ENCODE results near the gene ULK4. TPM values are rescaled to one million over a fixed set of nuclear protein-coding genes. Genes with fewer than 3 reads are reported as not detected.
"Not testable (repeated sequence)": the region's sequence is repeated elsewhere in the genome, so short reads cannot be mapped to it uniquely, and the experiment has no call there.

The ULK4 gene
- total RNA-seq, 1 donor from 2014 or later, result 13.3 TPM

DNA sequence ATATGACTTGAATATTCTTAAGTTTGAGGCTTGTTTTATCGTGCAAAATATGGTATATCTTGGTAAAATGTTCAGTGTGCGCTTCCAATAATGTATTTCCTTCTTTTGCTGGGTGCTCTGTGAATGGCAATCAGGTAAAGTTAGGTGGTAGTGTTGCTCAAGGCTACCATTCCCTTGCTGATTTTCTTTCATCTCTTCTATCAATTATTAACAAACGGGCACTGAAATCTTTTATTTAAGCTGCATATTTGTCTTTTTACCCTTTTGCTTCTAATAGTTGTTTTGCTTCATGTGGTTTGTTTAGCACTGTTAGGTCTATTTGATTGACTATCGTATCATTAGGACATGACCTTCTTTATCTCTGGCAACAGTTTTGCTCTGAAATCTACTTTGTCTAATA is 520.3 kb downstream of the ULK4 start:
- ATAC-seq (no peak), DNase-seq (ENCODE audit: low spot score) (no peak)
- intact Hi-C loops (cut with DNase I), result no loop called here

DNA sequence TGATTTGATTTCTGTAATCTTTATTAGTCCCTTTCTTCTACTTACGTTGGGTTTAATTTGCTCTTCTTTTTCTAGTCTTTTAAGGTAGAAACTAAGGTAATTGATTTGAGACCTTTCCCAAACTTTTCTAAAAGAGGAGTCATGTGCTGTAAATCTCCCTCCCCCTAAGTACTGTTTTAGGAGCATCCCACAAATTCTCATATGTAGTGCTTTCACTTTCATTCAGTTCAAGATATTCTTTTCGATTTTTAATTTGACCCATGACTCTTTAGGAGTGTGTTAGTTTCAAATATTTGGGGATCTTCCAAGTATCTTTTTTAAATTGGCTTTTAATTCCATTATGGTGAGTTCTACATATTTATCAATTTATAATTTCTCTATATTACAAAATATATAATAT is 520.8 kb downstream of the ULK4 start:
- no peak for ATAC-seq
- DNase-seq (ENCODE audit: low spot score), result no peak
- intact Hi-C loops (cut with DNase I), result no loop called here

DNA sequence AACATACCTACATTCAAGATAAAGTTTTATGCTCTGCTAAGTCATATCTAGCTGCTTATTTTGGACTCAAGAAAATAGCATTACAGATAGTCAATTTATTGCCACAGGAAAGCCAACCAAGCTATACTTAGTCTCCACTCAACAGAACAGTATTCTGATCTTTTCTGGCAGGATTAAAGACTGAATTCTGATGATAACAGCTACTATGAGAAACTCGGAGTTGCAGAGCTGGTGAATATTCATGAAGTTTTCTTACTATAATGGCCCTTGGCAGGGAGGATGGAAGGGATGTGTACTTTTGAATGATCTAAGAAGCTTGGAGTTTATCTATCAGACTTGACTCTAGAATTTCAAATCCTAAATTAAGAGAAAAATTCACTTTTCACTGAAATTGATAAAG is 524.9 kb downstream of the ULK4 start:
- no peak for ATAC-seq
- intact Hi-C loops (cut with DNase I), result no loop called here

DNA sequence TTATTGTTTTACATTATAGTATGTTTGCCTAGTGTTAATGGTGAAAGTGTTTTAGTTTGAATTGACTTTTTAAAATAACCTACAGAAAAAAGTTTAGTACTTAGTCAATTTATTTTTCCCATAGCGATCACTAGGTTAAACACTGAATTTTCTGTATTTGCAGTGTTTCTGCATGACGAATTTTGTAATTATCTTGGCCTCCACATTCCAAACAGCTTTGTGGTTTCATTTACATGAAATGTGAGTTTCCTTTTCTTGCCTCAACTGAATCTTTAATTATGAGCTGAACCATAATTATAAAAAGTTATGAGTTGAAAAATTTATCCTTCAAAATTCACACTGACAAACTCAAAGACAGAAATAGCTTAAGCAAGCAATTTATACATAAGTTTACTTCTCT is 527.1 kb downstream of the ULK4 start:
- intact Hi-C loops (cut with DNase I), result no loop called here
- DNase-seq (ENCODE audit: low spot score) (no peak), ATAC-seq (no peak)

More for the DNA sequence above, 524.9 kb downstream of the ULK4 start:
- DNase-seq (ENCODE audit: low spot score), result no peak

DNA sequence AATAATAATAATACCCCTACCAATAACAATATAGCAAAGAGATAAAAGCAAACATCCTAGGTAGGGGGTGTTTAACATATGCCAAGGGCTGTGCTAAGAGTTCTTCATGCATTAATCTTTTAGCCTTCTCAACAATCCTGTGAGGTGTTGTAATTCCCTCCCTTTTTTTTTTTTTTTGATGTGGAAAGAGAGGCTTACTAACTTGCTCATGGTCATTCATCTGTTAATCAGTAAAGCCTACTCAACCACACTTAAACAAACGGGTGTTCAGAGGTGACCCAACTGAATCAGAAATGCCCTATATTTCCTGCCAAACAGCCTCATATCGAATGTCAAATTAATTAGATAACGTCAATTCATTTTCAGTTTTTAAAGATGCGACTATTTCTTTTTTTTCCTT is 530.5 kb downstream of the ULK4 start:
- DNase-seq (ENCODE audit: low spot score), result no peak
- intact Hi-C loops (cut with DNase I), result no loop called here
- ATAC-seq, result no peak

DNA sequence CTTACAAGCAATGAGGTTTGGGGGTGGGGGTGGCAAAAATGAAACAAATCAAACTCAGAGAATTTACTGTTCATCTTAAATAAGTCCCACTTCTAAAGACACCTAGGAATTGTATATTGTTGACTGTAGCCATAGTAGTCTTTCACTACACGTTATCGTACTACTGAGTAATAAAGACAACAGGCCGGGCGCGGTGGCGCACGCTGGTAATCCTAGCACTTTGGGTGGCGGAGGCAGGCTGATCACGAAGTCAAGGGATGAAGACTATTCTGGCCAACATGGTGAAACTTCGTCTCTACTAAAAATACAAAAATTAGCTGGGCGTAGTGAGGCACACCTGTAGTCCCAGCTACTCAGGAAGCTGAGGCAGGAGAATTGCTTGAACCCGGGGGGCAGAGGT is 531.0 kb downstream of the ULK4 start:
- ATAC-seq, result no peak
- intact Hi-C loops (cut with DNase I), result no loop called here
- no peak for DNase-seq (ENCODE audit: low spot score)

DNA sequence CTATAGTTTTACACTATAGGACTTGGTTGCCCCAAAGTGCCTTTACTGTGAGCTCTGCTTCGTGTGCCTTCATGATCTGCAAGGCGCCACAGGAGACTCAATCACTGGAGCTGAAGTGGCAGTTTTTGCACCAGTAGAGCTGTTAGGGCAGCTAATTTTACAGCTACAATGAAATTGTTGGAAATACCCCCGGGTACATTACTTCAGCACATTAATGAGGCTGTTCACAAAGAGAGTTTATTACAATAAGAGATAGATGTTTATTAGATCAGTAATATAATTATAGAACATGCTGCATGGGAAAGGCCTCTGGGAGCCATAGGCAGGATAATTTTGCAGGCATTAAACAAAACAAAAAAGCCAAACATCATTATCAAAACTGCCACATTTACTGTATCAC is 531.5 kb downstream of the ULK4 start:
- DNase-seq (ENCODE audit: low spot score) (no peak), ATAC-seq (no peak)
- intact Hi-C loops (cut with DNase I), result no loop called here

DNA sequence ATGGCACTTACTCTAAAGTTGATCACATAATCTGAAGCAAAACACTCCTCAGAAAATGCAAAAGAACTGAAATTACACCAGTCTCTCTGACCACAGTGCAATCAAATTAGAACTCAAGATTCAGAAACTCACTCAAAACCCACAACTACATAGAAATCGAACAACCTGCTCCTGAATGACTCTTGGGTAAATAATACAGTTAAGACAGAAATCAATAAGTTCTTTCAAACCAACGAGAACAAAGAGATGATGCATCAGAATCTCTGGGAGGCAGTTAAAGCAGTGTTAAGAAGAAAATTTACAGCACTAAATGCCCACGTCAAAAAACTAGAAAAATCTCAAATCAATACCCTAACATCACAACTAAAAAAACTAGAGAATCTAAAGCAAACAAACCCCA is 535.4 kb downstream of the ULK4 start:
- intact Hi-C loops (cut with DNase I), result no loop called here
- ATAC-seq, result no peak
- DNase-seq (ENCODE audit: low spot score), result no peak

DNA sequence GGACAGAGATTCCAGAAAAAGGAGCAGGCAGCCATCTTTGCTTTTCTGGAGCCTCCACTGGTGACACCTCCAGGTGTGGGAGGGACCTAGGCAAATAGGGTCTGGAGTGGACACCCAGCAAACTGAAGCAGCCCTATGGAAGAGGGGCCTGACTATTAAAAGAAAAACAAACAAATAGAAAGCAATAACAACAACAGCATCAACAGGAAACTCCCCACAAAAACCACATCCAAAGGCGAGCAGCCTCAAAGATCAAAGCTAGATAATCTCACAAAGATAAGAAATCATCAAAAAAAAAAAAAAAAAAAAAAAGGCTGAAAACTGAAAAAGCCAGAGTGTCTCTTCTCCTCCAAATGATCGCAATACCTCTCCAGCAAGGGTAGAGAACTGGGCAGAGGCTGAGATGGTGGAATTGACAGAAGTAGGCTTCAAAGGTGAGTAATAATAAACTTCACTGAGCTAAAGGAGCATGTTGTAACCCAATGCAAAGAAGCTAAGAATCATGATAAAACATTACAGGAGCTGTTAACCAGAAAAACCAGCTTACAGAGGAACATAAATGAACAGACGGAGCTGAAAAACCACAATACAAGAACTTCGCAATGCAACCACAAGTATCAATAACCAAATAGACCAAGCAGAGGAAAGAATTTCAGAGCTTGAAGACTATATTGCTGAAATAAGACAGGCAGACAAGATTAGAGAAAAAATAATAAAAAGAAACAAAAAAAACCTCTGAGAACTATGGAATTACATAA is 537.2 kb downstream of the ULK4 start:
- no peak for ATAC-seq
- intact Hi-C loops (cut with DNase I), result no loop called here
- DNase-seq (ENCODE audit: low spot score), result no peak

DNA sequence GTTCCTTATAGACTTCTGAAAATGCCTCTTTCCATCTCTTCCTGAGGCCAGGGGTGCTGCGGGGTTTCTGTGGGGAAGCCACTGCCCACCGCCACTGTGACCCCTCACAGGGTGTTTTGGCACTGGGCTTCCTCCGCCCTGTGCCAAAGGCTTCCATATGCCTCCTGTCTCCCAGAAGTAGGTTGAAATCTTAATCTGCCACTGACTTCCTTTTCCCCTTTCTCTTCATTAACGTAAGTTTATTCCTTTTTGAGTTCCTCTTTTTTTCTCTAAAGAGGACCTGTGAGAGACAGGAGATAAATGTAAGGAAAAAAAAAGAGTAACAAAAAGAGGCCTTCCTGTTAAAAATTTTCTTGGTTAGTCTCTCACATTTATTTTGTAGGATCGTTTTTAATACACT is 542.1 kb downstream of the ULK4 start:
- ATAC-seq, result no peak
- intact Hi-C loops (cut with DNase I), result no loop called here
- no peak for DNase-seq (ENCODE audit: low spot score)

DNA sequence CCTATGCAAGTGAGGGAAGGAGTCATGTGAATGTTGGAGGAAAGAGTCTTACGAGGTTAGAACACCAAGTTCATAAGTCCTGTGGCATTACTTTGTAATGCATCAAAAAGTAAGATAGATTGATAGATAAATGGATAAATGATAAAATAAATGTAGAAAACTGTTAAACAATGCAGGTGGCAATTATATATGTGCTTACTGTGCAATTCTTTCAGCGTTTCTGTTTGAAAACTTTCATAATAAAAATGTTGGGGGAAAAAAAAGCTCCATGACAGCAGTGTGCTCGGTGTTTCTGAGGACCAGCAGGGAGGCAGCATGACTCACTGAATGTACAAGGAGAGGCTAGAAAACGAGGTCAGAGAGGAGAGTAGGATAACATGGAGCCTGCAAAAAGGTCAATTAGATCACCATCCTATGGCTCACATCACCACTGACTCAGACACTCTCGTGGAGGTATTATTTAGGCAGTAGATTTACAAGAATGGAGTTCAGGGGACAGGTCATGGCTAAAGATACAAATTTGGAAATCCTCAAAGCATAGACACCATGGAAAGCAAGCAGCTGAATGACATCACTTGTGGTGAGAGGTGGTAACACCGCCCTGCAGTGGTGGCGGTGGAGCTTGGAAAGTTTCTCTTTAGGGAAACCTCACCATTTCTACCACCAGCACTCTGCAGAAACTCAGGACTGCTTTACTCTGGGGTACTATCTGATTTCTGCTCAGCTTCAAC is 542.8 kb downstream of the ULK4 start:
- intact Hi-C loops (cut with DNase I), result no loop called here
- DNase-seq (ENCODE audit: low spot score) (no peak), ATAC-seq (no peak)

DNA sequence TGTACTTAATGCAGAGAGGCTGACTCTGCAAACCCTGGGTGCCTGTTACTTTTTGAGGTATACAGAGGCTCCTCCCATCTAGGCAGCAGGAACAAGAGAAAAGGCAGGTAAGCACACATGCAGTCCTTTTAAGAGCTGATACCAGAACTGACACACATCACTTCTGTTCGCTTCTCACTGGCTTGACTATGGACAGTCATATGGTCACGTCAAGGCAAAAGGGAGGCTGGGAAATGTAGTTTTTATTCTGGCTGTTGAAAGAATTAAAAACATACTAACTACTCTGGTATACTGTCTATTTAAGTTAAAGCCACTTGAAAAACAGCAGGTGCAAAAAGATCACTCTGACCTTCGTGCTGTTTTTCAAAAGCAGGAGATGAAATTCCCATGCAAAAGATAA is 544.3 kb downstream of the ULK4 start:
- intact Hi-C loops (cut with DNase I), result no loop called here
- ATAC-seq (no peak), DNase-seq (ENCODE audit: low spot score) (no peak)

DNA sequence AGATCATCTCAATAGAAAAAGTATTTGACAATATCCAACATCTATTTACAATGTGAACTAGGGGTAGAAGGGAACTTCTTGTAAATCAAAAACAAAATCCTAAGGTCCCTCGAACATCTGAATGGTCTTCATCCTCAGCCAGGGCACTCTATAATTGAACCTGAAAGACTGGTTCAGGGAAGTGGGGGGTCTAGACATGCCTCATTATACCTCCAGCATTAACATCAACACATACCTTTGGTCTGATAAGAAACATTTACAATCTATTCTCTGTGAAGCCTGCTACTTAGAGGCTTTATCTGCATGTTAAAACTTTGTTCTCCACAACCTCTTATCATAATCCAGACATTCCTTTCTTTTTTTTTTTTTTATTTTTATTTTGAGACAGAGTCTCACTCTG is 550.8 kb downstream of the ULK4 start:
- DNase-seq (ENCODE audit: low spot score) (no peak), ATAC-seq (no peak)
- intact Hi-C loops (cut with DNase I), result no loop called here

DNA sequence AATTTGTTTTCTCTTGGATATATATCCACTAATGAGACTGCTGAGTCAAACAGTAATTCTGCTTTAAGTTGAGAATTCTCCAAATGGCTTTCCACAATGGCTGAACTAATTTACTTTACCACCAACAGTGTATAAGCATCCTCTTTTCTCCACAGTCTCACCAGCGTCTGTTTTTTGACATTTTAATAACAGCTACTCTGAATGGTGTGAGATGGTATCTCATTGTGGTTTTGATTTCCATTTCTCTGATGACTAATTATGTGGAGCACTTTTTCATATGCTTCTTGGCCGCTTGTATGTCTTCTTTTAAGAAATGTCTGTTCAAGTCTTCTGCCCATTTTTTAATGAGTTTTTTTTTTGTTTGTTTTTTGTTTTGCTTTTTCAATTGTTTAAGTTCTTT is 556.4 kb downstream of the ULK4 start:
- ATAC-seq, result no peak
- intact Hi-C loops (cut with DNase I), result no loop called here
- DNase-seq (ENCODE audit: low spot score), result no peak

DNA sequence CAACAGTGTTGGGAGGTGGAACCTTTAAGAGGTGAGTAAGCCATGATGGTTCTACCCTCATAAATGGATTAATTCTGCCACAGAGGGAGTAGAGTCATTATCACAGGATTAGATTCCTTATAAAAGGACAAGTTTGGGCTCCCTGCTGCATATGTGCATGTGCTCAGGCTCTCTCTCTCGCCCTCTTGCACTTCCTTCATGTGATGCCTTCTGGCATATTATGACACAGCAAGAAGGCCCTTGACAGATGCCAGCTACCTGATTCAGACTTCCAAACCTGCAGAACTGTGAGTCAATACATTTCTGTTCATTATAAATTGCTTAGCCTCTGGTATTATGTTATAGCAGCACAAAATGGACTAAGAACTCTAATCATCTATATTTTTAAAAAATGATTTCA is 557.3 kb downstream of the ULK4 start:
- no peak for ATAC-seq
- intact Hi-C loops (cut with DNase I), result no loop called here
- no peak for DNase-seq (ENCODE audit: low spot score)

DNA sequence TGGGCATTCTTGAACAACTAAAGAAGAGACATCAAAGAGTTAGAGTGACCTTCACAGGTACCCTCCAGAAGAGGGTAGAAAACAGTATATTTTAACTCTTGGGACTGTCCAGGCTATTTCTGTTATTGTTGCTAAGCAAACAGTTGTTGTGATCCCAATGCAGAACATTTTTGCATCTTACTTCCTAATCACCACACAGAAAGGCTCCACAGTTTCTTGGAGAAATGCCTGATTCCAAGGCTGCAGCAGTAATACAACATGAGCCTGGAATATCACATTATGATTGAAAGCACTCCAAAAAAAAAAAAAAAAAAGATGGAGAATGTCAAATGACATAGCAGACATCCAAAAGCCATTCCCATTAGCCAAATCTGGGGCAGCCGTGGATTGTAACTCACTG is 567.0 kb downstream of the ULK4 start:
- intact Hi-C loops (cut with DNase I), result no loop called here
- no peak for DNase-seq (ENCODE audit: low spot score)
- ATAC-seq, result no peak

DNA sequence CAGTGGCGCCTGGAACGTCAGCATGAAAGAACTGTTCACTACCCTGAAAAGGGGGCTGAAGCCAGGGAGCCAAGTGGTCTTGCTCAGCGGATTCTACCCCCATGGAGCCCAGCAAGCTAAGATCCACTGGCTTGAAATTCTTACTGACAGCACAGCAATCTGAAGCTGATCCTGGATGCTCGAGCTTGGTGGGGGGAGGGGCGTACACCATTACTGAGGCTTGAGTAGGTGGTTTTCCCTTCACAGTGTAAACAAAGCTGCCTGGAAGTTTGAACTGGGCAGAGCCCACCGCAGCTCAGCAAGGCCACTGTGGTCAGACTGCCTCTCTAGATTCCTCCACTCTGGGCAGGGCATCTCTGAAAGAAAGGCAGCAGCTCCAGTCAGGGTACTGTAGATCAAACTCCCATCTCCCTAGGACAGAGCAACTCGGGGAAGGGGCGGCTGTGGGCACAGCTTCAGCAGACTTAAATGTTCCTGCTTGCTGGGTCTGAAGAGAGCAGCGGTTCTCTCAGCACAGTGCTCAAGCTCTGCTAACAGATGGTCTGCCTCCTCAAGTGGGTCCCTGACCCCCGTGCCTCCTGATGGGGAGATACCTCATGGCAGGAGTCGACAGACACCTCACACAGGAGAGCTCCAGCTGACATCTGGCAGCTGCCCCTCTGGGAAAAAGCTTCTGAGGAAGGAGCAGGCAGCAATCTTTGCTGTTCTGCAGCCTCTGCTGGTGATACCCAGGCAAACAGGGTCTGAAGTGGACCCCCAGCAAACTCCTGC is 591.0 kb downstream of the ULK4 start:
- intact Hi-C loops (cut with DNase I), result not testable (repeated sequence)

DNA sequence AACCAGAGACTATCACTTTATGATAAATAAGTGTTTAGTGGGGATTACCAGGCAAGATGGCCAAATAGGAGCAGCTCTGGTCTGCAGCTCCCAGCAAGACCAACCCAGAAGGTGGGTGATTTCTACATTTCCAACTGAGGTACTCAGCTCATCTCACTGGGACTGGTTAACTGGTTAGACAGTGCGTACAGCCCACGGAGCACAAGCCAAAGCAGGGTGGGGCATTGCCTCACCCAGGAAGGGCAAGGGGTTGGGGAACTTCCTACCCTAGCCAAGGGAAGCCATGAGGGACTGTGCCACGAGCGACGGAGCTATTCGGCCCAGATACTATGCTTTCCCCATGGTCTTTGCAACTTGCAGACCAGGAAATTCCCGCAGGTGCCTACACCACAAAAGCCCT is 591.6 kb downstream of the ULK4 start:
- no peak for ATAC-seq
- no peak for DNase-seq (ENCODE audit: low spot score)
- intact Hi-C loops (cut with DNase I), result no loop called here

More for the DNA sequence above, 591.0 kb downstream of the ULK4 start:
- DNase-seq (ENCODE audit: low spot score); ATAC-seq: not testable (repeated sequence)

DNA sequence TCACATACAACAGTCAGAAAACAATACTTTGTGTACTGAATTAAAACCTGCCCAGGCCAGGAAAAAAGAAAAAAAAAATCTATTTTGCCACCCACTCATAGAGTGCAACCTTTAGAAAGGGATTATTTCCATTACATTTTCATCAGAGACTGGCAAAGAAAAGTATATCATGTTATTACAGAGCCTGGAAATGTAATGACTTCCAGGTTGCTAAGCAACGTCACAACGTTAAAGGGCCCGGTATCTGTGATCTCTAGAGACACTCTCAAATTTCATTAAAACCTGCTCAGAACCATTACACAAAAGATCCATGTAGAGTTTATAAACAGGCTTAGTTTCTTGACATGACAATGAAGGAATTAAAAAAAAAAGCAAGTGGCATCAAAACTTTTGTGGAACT is 592.1 kb downstream of the ULK4 start:
- ATAC-seq (no peak), DNase-seq (ENCODE audit: low spot score) (no peak)
- intact Hi-C loops (cut with DNase I), result no loop called here

DNA sequence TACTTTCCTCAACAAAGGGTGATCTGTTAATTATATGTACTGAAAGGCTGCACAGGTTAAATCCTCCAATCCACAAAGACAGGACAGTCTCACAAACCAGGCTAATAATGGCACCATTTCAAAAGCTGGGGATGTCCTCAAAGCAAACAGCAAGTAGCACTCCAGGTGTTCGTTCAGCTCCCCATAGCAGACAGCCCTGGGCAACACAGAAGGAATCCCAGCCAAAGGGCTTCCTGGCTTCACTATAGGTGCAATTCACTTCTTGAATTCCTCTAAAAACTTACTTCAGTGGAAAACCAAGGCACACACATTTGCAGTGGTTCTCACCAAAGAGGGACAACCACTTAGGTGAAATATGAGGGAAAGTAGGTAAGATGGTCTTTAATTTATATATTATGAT is 595.9 kb downstream of the ULK4 start:
- intact Hi-C loops (cut with DNase I), result no loop called here

More for the DNA sequence above, 595.9 kb downstream of the ULK4 start:
- no peak for DNase-seq (ENCODE audit: low spot score)
- ATAC-seq, result no peak
